ENCODE measurements around the gene RARB. TPM values are rescaled to one million over a fixed set of nuclear protein-coding genes. Genes with fewer than 3 reads are reported as not detected.

Gene RARB
- total RNA-seq, 2 donors from 2014 or later = 21.5 to 21.9 TPM

GRCh38 chr3:25557694-25558093, 129.6 kb downstream of the RARB start:
- H3K36me3 Mint-ChIP-seq (ENCODE audit: low read depth) = peaks cover 11% of the 10 kb centered on the region
- no peak overlapping the region for H3K4me3 ChIP-seq (ENCODE audit: low read length)
- 80 to 87% methylated on average over 1 to 3 of the region's 3 CpGs for WGBS, 2 experiments (ENCODE audit: insufficient coverage in 1 of 2, insufficient read length in 1 of 2)
- H3K4me1 Mint-ChIP-seq = peaks cover 6% of the 10 kb centered on the region
- H3K9ac ChIP-seq (ENCODE audit: extremely low read depth, low read length, poor library complexity, severe bottlenecking) = no peak overlapping the region
- H3K27ac Mint-ChIP-seq = no peak overlapping the region
- H3K36me3 ChIP-seq (ENCODE audit: control insufficient read depth, insufficient read depth, low read length) = peaks cover 4% of the 10 kb centered on the region
- no peaks in the 10 kb centered on the region for H3K9me3 ChIP-seq (ENCODE audit: control insufficient read depth, low read length)
- H3K4me3 Mint-ChIP-seq = no peak overlapping the region
- no peaks in the 10 kb centered on the region for H3K27me3 ChIP-seq (ENCODE audit: control insufficient read depth, insufficient read depth, low read length, poor library complexity, severe bottlenecking)
- no peak for DNase-seq
- H3K4me1 ChIP-seq (ENCODE audit: control insufficient read depth, insufficient read depth, low read length) = no peaks in the 10 kb centered on the region
- H3K27me3 Mint-ChIP-seq (ENCODE audit: insufficient read depth) = no peaks in the 10 kb centered on the region
- no peak overlapping the region for H3K27ac ChIP-seq (ENCODE audit: low read depth, low read length)
- no peak for TF ChIP-seq CTCF (conservative IDR thresholded peaks at IDR 0.05)
- no peaks in the 10 kb centered on the region for H3K9me3 Mint-ChIP-seq

- no peak overlapping the region for H3K4me3 Mint-ChIP-seq
- no peaks in the 10 kb centered on the region for H3K27me3 Mint-ChIP-seq (ENCODE audit: insufficient read depth)
- no peak overlapping the region for H3K27ac Mint-ChIP-seq
- H3K9me3 ChIP-seq (ENCODE audit: control insufficient read depth, low read length) = no peaks in the 10 kb centered on the region
- H3K4me1 Mint-ChIP-seq = peaks cover 6% of the 10 kb centered on the region
- H3K27me3 ChIP-seq (ENCODE audit: control insufficient read depth, insufficient read depth, low read length, poor library complexity, severe bottlenecking) = no peaks in the 10 kb centered on the region
- peaks cover 8% of the 10 kb centered on the region for H3K36me3 Mint-ChIP-seq (ENCODE audit: low read depth)
- peaks cover 7% of the 10 kb centered on the region for H3K36me3 ChIP-seq (ENCODE audit: control insufficient read depth, insufficient read depth, low read length)
- 90 to 97% methylated on average over 5 of the region's 5 CpGs for WGBS, 2 experiments (ENCODE audit: insufficient coverage in 1 of 2, insufficient read length in 1 of 2)
- H3K9me3 Mint-ChIP-seq = no peaks in the 10 kb centered on the region
- no peak for DNase-seq
- H3K27ac ChIP-seq (ENCODE audit: low read depth, low read length) = no peak overlapping the region
- TF ChIP-seq CTCF (conservative IDR thresholded peaks at IDR 0.05) = no peak
- H3K4me1 ChIP-seq (ENCODE audit: control insufficient read depth, insufficient read depth, low read length) = no peaks in the 10 kb centered on the region
- H3K4me3 ChIP-seq (ENCODE audit: low read length) = no peak overlapping the region
- H3K9ac ChIP-seq (ENCODE audit: extremely low read depth, low read length, poor library complexity, severe bottlenecking) = no peak overlapping the region
These were observed 130.1 kb downstream of the RARB start for GRCh38 chr3:25558121-25558520.

GRCh38 chr3:25558796-25559195, 130.7 kb downstream of the RARB start:
- Histone ChIP-seq H3K9me3 (ENCODE audit: control insufficient read depth, low read length) (no peaks in the 10 kb centered on the region), H3K4me1 (ENCODE audit: control insufficient read depth, insufficient read depth, low read length) (no peaks in the 10 kb centered on the region), H3K27me3 (ENCODE audit: control insufficient read depth, insufficient read depth, low read length, poor library complexity, severe bottlenecking) (no peaks in the 10 kb centered on the region), H3K36me3 (ENCODE audit: control insufficient read depth, insufficient read depth, low read length) (peaks cover 7% of the 10 kb centered on the region), H3K4me3 (ENCODE audit: low read length) (no peak overlapping the region), H3K9ac (ENCODE audit: extremely low read depth, low read length, poor library complexity, severe bottlenecking) (no peak overlapping the region), H3K27ac (ENCODE audit: low read depth, low read length) (no peak overlapping the region)
- H3K27me3 Mint-ChIP-seq (ENCODE audit: insufficient read depth) = no peaks in the 10 kb centered on the region
- no peak for DNase-seq
- H3K27ac Mint-ChIP-seq = no peak overlapping the region
- peaks cover 4% of the 10 kb centered on the region for H3K36me3 Mint-ChIP-seq (ENCODE audit: low read depth)
- H3K4me1 Mint-ChIP-seq = peaks cover 2% of the 10 kb centered on the region
- H3K4me3 Mint-ChIP-seq = no peak overlapping the region
- 88 to 93% methylated on average over 5 to 6 of the region's 6 CpGs for WGBS, 2 experiments (ENCODE audit: insufficient coverage in 1 of 2, insufficient read length in 1 of 2)
- no peak for TF ChIP-seq CTCF (conservative IDR thresholded peaks at IDR 0.05)
- no peaks in the 10 kb centered on the region for H3K9me3 Mint-ChIP-seq
